GM18502 (cell line): ENCODE data around the gene CEBPB.
"Not testable (repeated sequence)": the region's sequence is repeated elsewhere in the genome, so short reads cannot be mapped to it uniquely, and the experiment has no call there.

Source experiments
- ATAC-seq: cut with Tn5 transposase; IDR thresholded peaks from one replicate; pipeline ENCODE4 v1.9.1; 2021; ENCODE audit warnings: mild to moderate bottlenecking; ENCODE audit not compliant: unreplicated experiment, poor library complexity

CEBPB gene

GRCh38 chr20:50207026-50207425 lies 16.4 kb downstream of the CEBPB start:
- ATAC-seq, result no peak

DNA sequence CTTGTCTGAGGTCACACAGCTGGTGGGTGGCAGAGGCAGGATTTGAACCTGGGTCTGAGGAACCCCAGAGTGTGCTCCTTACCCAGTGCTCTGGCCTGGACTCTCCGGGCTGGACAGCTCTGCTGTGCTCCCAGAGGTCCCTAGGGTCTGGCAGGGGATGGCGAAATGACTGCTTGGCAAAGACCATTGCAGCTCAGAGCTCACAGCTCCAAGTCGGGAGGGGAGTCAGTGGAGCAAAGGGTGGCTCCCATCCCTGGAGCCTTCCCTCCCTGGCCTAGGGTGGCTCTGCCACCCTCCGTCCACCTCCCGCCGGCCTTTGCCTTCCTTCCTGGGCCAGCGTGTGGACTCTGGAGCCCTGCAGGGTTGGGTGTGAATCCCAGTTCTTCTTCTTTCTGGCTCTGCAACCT lies 17.5 kb downstream of the CEBPB start:
- no peak for ATAC-seq

GRCh38 chr20:50208815-50209214 lies 18.2 kb downstream of the CEBPB start:
- not testable (repeated sequence) for ATAC-seq

GRCh38 chr20:50210066-50210619 lies 19.5 kb downstream of the CEBPB start:
- no peak for ATAC-seq

DNA sequence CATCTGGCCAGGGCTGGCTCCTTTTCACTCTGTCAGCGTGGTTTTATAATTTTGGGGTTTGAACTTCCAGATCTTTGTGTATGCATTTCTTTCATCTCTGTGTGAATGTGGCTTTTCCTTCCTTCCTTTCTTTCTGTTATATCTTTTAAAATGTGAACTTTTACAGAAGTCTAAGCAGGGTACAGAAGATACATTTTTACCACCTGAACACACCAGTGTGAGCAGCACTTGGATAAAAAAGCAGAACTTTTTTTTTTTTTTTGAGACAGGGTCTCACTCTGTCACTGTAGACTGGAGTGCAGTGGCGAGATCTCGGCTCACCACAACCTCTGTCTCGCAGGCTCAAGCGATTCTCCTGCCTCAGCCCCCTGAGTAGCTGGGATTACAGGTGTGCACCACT lies 20.5 kb downstream of the CEBPB start:
- ATAC-seq, result no peak

DNA sequence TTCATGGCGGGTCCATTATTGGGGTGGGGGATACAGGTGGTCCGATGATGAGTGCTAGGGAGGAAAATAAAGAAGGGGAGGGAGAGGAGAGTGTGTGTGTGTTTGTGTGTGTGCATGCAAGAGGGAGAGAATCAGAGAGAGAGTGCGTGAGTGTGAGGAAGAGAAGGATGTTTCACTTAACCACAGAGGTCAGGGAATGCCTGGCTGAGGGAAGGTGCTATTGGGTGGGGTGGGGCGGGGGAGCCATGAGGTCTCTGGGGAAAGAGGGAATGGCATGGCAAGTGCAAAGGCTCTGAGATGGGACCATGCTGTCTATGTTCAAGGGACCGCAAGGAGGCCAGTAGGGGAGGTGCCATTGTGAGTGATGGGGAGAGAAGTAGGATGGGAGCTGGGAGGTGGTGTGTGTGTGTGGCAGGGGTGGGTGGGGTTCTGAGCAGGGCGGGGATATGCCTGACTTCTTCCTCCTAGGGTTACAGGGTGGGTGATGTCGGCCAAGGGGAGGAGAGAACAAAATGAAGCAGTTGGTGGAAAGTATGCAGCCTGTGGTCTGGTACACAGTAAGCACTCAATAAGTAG lies 23.0 kb downstream of the CEBPB start:
- ATAC-seq, result no peak

- no peak for ATAC-seq
Observed at GRCh38 chr20:50214226-50215024, 23.8 kb downstream of the CEBPB start.

DNA sequence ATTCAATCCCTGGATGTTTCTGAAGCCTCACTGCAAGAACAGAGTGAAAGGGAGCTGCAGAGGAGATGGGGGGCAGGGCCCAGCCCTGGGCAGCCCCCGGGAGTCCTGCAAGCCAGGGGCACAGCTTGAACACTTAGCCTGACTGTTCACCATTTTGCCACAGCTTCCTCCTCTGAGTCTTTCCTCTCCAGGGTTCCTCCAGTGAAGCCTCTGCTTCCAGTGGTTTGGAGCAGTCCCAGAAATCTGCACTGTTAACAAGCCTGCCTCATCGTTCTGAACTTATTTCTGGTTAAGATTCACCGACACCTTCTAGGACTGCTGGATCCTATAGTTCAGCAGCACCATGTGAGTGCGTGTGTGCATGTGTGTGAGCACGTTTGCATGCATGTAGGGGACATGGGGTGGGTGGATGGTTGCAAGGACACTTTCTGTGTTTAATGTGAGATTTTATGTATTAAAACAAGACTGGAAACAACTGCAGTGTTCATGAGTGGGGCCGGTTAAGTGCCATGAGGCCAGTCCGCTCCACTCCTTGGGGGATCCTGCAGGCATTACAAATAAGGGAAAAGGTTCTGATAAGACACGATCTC lies 24.6 kb downstream of the CEBPB start:
- ATAC-seq, result no peak

GRCh38 chr20:50215926-50216325 lies 25.3 kb downstream of the CEBPB start:
- ATAC-seq, result no peak

DNA sequence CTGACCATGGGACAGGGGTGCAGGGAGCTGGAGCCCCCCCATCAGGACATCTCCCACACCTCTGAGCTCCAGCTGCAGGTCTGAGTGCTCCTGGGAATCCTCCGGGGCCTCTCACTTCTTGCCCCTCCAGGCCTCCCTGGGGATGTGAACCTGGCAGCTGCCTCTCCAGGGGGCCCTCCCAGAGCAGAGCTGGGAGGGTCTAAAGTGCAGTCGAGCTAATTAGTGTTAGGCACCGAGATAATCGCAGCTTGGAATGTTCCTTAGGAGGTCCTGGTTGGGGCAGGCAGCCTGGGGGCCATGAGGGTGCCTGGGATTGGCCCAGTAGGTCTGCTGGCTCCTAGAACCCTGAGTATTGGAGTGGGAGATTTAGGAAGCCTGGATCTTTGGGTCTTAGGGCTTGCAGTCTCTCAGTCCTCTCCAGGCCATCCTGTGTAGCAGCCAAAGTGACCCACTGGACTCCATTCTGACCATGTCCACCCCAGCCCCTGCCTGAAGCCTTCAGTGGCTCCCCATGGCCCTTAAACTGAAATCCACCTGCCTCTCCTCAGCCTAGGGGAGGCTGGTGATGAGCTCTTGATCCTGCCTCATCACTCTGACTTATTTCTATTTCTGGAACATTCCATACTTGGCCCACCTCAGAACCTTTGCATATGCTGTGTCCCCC lies 26.0 kb downstream of the CEBPB start:
- no peak for ATAC-seq

DNA sequence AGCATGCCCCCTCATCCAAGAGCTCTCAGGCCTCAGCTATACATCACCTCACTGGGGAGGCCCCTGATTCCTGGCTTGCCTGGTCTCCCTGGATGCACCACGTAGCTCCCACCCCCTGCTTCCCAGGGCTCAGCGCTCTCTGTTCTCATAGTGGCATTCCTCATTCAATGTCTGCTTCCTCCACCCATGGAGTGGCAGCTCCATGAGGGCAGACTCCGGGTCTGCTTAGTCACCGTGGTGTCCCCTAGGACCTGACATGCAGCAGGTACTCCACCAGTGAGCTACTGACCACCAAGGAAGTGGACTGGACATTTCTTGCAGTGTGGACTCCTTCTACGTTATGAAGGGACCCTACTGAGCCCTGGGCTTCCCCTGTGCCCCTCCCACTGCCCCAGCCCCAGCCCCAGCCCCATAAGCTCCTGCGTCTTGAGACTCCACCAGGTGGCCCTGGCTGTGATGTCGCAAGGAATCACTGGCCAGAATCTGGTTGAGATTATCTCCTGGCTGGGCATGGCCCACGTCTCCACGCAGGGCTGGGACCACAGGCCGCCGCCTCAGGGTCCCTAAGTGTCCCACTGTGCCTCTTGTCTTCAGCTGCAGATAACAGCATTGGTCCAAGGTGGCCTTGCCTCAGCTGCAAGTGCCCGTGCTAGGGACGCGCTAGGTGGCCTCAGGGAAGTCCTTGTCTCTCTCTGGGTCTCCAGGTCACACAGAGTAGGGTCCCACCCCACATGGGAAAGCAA lies 26.7 kb downstream of the CEBPB start:
- ATAC-seq, result no peak

DNA sequence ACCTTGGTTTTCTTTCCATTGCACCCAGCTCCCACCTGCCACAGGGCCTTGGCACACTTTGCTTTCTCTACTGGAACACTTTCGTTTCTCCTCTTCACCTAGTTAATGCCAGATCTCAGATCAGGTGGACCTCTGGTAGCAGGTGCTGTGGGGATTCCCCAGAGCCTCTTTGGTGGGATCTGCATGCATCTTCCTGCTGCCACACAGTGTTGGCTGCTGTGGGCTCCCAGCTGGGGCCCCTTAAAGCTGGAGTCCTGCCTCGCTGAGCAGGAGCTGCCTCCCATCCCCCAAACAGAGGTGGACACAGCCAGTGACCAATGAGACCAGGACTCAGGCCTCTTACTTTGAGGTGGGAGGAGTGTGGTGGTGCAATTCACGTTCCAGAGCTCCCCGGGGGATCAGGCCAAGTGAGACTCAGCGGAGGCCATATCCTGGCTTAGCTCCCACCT lies 28.4 kb downstream of the CEBPB start:
- no peak for ATAC-seq

DNA sequence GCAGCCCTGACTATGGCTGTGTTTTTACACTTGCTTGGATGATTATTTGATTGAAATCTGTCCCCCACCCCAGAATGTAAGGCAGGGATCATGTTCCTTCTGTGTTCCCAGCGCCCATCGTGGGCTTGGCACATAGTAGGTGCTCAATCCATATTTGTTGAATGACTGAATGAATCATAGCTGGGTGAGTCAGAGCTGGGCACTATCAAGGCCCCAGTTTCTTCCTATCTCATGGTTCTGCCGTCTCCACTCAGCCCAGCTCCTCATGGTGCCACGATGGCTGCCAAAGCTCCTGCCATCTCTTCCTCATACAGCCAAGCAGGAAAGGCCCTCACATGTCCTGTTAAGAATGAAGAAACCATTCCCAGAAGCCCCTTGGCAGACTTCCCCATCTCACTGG lies 29.0 kb downstream of the CEBPB start:
- ATAC-seq, result no peak

- ATAC-seq, result no peak
Observed at GRCh38 chr20:50220093-50220893, 29.7 kb downstream of the CEBPB start.

DNA sequence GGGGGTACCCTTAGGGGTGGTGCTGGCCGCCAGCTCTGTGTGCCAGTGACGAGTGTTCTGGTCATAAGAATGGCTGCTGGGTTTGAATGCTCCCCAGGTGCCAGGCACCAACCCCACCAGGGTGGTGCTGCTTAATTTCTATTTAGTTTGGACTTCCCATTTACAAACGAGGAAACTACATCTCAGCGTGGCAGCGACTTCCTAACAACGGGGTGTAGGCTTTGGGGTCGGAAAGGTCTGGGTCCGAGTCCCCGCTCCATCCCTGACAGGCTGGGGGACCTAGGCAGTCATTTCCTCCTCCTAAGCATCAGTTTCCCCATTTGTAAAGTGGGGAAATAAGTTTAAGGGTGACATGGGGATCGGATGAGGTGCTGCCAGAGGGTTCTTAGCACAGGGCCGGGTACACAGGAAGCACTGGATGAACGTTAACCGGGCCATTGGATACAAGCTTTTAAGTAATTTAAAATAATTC lies 30.3 kb downstream of the CEBPB start:
- ATAC-seq, result no peak

- ATAC-seq, result no peak
Observed at GRCh38 chr20:50221501-50222308, 31.1 kb downstream of the CEBPB start.

- no peak for ATAC-seq
Observed at GRCh38 chr20:50222309-50223038, 31.8 kb downstream of the CEBPB start.
